Activated CD4-positive, alpha-beta T cell treated with anti-CD3 and anti-CD28 coated beads, Interleukin-2, amount 10 ng/mL, durations not matched to agents 24 days and 14 days (primary cell): ENCODE results near the gene KRTAP1-4. TPM values are rescaled to one million over a fixed set of nuclear protein-coding genes. Genes with fewer than 3 reads are reported as not detected.
"Not testable (repeated sequence)": the region's sequence is repeated elsewhere in the genome, so short reads cannot be mapped to it uniquely, and the experiment has no call there.

Experiments
- DNase-seq: peaks from one replicate; pipeline ENCODE4 v3.0.0; 2022
- H3K27ac Mint-ChIP-seq: one replicate; pipeline ENCODE4 v1.8.0; 2022; ENCODE audit warnings: mild to moderate bottlenecking, mixed read lengths
- H3K27me3 Mint-ChIP-seq: one replicate; pipeline ENCODE4 v1.8.0; 2022; ENCODE audit warnings: mixed read lengths
- H3K36me3 Mint-ChIP-seq: one replicate; pipeline ENCODE4 v1.8.0; 2022; ENCODE audit warnings: low read depth, mild to moderate bottlenecking, mixed read lengths
- H3K4me1 Mint-ChIP-seq: one replicate; pipeline ENCODE4 v1.8.0; 2021; ENCODE audit warnings: mixed read lengths
- H3K4me3 Mint-ChIP-seq: one replicate; pipeline ENCODE4 v1.8.0; 2022; ENCODE audit warnings: mild to moderate bottlenecking, moderate library complexity, mixed read lengths
- H3K9me3 Mint-ChIP-seq: one replicate; pipeline ENCODE4 v1.8.0; 2021; ENCODE audit warnings: mixed read lengths
- intact Hi-C: fragments of 100-400 bp; cut with micrococcal nuclease; formaldehyde crosslinking; loops from one replicate; pipeline ENCODE4 v1.15.1; 2023
- total RNA-seq: library from RNA; stranded (reverse); gene quantifications from 2 replicates; pipeline ENCODE4 v1.2.3, GENCODE V29; 2022

KRTAP1-4 gene
- total RNA-seq, 1 donor from 2014 or later, result not detected

DNA sequence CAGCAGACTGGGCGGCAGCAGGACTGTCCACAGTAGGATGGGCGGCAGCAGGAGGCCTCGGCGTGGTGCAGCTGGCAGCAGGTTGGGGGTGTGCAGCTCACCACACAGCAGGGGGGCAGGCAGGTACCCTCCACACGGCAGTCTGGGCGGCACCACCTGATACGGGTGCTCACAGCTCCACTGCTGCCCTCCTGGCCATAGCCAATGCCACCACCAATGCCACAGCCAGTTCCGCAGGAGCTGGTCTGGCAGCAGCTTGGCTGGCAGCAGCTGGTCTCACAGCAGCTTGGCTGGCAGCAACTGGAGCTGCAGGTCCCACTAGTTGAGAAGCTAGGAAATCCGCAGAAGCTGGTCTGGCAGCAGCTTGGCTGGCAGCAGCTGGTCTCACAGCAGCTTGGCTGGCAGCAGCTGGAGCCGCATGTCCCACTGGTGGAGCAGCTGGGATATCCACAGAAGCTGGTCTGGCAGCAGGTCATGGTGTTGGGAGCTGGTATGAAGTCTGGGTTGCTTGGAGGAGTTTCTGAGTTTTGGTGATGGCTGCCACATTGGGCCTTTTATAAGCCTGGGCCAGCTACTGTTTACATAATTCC is 4.4 kb upstream of the KRTAP1-4 start, which contains the start of gene KRTAP1-3:
TSS of gene KRTAP1-3 (minus strand) at position 529 of the 590 bp plus-strand sequence. CDS start at position 476, 53 bp downstream.
- H3K27me3 Mint-ChIP-seq, result peaks cover 18% of the 10 kb centered on the region
- DNase-seq, intact Hi-C loops, H3K36me3 Mint-ChIP-seq, H3K9me3 Mint-ChIP-seq, H3K4me3 Mint-ChIP-seq, H3K4me1 Mint-ChIP-seq, H3K27ac Mint-ChIP-seq: not testable (repeated sequence)

DNA sequence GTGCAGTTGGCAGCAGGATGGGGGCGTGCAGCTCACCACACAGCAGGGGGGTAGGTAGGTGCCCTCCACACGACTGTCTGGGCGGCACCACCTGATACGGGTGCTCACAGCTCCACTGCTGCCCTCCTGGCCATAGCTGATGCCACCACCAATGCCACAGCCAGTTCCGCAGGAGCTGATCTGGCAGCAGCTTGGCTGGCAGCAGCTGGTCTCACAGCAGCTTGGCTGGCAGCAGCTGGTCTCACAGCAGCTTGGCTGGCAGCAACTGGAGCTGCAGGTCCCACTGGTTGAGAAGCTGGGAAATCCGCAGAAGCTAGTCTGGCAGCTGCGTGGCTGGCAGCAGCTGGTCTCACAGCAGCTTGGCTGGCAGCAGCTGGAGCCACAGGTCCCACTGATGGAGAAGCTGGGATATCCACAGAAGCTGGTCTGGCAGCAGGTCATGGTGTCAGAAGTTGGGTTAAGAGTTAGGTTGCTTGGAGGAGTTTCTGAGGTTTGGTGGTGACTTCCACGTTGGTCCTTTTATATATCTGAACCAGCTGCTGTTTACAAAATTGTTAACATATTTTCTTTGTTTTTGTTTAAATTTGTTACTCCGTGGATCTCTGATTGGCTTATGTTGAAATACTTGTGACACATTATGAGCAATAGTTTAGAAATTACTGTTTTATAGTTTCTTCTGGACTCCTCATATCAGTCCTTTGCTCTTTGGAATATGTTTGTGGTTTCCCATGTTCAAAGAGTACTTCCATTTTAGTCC is 3.1 kb downstream of the KRTAP1-4 start, which contains the start of gene KRTAP1-5:
TSS of gene KRTAP1-5 (minus strand) at position 494 of the 757 bp plus-strand sequence. CDS start at position 441, 53 bp downstream.
- H3K9me3 Mint-ChIP-seq, result no peaks in the 10 kb centered on the region
- no peak within 1 kb of the TSS for H3K27ac Mint-ChIP-seq
- intact Hi-C loops, result no loop called here
- H3K4me3 Mint-ChIP-seq, result no peak within 1 kb of the TSS
- peaks cover 20% of the 10 kb centered on the region for H3K27me3 Mint-ChIP-seq
- H3K4me1 Mint-ChIP-seq, result no peaks in the 10 kb centered on the region
- DNase-seq, result no peak
- no peaks in the 10 kb centered on the region for H3K36me3 Mint-ChIP-seq

DNA sequence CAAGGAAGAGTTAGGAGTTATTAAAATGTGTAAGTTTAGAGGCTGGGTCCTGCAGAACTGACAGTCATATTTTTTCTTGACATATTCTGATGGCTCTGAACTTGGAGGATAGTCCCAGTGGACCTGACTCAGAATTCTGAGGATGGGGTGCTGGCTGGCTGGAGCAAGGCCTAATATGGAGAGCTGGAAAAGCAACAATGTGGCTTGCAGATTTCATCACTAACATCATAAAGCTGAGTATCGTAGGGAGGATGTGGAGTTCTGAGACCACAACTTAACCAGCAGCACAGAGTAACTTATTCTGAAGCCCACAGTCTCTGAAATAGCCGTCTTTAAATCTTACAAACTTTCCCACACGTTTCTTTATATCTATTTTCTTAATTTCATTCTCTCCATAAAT is 5.3 kb downstream of the KRTAP1-4 start:
- H3K4me3 Mint-ChIP-seq, result no peak overlapping the region
- intact Hi-C loops, result no loop called here
- no peaks in the 10 kb centered on the region for H3K9me3 Mint-ChIP-seq
- H3K36me3 Mint-ChIP-seq, result no peaks in the 10 kb centered on the region
- no peak for DNase-seq
- no peaks in the 10 kb centered on the region for H3K4me1 Mint-ChIP-seq
- peaks cover 10% of the 10 kb centered on the region for H3K27me3 Mint-ChIP-seq
- no peak overlapping the region for H3K27ac Mint-ChIP-seq

DNA sequence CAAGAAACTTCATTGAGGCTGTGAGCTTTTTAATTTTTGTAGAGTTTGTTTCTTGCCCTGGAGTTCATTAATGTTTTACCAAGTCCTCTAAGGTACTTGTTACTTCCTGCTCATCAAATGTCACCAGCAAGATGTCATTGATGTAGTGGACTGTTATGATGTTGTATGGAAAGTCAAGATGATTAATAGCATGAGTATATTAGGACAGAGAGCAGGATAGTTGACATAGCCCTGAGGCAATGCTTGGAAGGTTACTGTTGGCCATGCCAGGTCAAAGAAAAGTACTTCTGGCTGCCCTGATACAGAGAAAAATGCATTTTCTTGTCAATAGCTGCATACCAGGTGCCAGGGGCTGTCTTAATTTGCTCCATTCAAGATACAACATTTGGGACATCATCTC is 9.7 kb downstream of the KRTAP1-4 start:
- intact Hi-C loops, result no loop called here
- Mint-ChIP-seq H3K36me3 (no peaks in the 10 kb centered on the region), H3K27ac (no peak overlapping the region), H3K4me1 (no peaks in the 10 kb centered on the region), H3K27me3 (peaks cover 10% of the 10 kb centered on the region), H3K4me3 (no peak overlapping the region), H3K9me3 (no peaks in the 10 kb centered on the region)
- DNase-seq, result no peak

DNA sequence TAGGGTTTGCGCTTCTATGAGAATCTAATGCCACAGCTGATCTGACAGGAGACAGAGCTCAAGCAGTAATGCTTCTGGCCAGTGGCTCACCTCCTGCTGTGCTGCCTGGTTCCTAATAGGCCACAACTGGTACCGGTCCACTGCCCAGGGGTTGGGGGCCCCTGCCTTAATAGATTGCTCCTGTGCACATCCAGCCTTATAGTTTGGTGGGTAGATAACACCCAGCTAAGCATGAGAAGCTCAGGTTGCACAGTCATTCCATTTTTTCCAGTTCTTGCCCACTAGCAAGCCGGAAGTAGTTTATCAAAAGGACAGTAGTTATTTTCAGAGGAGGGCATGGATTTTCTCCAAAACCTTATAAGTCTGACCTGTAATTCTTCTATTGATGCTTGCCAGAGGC is 10.6 kb downstream of the KRTAP1-4 start:
- Mint-ChIP-seq H3K4me1 (no peaks in the 10 kb centered on the region), H3K9me3 (no peaks in the 10 kb centered on the region), H3K27ac (no peak overlapping the region), H3K36me3 (no peaks in the 10 kb centered on the region), H3K27me3 (peaks cover 9% of the 10 kb centered on the region), H3K4me3 (no peak overlapping the region)
- intact Hi-C loops, result no loop called here
- DNase-seq, result no peak

DNA sequence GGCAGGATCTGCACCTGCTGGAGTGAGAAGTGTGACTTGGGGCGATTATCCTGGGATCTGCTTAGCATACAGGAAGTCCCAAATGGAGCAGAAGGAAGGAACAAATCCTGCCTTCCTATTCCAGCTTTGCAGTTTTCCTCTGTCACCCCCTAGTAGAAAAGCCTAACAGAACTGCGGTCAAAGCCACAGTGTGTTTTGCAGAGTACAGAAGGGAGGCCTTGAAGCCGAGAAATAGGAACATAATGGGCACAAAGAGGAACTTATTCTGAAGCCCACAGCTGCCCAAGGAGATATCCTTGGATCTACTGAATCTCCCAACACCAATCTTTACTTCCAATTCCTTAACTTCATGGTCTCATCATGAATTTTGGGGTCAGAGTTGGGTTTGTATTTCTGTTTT is 11.5 kb downstream of the KRTAP1-4 start:
- H3K4me3 Mint-ChIP-seq, result no peak overlapping the region

DNA sequence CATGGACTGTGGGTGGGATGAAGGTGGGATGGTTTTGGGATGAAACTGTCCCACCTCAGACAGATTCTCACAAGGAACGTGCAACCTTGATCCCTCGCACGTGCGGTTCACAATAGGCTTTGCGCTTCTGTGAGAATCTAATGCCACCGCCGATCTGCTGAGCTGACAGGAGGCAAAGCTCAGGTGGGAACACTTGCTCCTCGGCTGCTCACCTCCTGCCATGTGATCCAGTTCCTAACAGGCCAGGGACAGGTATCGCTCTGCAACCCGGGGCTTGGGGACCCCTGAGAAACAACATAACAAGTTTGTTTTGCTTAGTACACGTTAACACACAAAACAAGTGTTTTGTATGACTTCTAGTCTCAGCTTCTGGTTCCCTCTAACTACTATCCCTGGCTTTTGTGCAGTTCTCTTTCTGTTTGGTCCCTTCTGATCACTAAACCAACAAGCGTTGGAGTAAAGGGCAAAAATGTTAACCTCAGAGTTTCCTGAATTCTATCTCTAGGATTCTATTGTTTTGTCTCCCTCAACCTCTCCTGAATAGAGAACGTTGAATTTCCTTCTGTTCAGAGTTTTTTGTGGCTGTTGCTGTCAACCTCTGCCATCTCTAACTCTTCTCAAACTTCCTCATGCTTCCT is 13.3 kb downstream of the KRTAP1-4 start:
- H3K4me1 Mint-ChIP-seq, result no peaks in the 10 kb centered on the region
- no peak for DNase-seq
- intact Hi-C loops, result no loop called here
- H3K36me3 Mint-ChIP-seq, result no peaks in the 10 kb centered on the region
- H3K4me3 Mint-ChIP-seq, result no peak overlapping the region
- H3K9me3 Mint-ChIP-seq, result no peaks in the 10 kb centered on the region
- no peak overlapping the region for H3K27ac Mint-ChIP-seq
- H3K27me3 Mint-ChIP-seq, result peaks cover 8% of the 10 kb centered on the region

More for the DNA sequence above, 11.5 kb downstream of the KRTAP1-4 start:
- intact Hi-C loops, result no loop called here
- Mint-ChIP-seq H3K36me3 (no peaks in the 10 kb centered on the region), H3K27me3 (peaks cover 8% of the 10 kb centered on the region), H3K4me1 (no peaks in the 10 kb centered on the region), H3K9me3 (no peaks in the 10 kb centered on the region), H3K27ac (no peak overlapping the region)
- no peak for DNase-seq

DNA sequence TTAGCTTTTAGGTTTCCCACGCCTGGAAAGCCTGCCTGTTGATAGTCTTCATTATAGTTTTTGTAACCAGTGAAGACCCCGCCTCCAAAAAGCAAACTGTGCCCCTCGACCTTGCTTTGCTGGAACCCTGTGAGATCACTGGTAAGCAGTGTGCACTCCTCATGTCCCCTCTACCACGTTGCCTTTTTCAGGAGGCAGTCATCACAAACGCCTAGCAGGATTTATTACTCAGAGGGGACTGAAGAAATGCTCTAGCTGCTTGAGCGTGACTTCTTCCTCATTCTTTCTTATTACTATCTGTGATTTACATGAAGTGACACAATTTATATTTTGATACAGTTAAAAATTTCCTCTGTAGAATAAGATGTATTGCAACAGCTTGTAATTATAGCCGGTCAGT is 14.5 kb downstream of the KRTAP1-4 start:
- DNase-seq, result no peak
- Mint-ChIP-seq H3K27me3 (peaks cover 10% of the 10 kb centered on the region), H3K27ac (no peak overlapping the region), H3K36me3 (no peaks in the 10 kb centered on the region), H3K9me3 (no peaks in the 10 kb centered on the region), H3K4me3 (no peak overlapping the region), H3K4me1 (no peaks in the 10 kb centered on the region)
- intact Hi-C loops, result no loop called here

DNA sequence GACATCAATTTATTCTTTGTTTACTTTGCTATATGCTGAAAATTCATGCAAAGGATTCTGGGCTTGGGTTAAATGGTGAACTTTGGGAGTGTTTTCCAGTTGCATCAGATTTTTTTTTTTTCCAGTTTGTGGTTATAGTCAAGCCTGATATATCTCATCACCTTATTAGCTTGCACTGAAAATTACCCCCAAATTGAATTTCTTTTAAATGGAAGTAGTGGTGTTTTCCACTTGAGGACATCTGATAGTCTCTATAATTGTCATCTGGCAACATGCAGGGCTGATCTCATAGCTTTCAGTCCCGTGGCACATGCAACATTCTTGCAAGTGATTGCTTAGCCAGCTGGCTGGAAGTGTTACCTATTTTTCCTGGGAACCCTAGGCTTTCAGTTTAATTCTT is 16.4 kb downstream of the KRTAP1-4 start:
- no peak overlapping the region for H3K4me3 Mint-ChIP-seq
- no peaks in the 10 kb centered on the region for H3K9me3 Mint-ChIP-seq
- DNase-seq, result no peak
- H3K27me3 Mint-ChIP-seq, result peaks cover 10% of the 10 kb centered on the region
- H3K27ac Mint-ChIP-seq, result no peak overlapping the region
- H3K4me1 Mint-ChIP-seq, result no peaks in the 10 kb centered on the region
- intact Hi-C loops, result no loop called here
- H3K36me3 Mint-ChIP-seq, result no peaks in the 10 kb centered on the region

DNA sequence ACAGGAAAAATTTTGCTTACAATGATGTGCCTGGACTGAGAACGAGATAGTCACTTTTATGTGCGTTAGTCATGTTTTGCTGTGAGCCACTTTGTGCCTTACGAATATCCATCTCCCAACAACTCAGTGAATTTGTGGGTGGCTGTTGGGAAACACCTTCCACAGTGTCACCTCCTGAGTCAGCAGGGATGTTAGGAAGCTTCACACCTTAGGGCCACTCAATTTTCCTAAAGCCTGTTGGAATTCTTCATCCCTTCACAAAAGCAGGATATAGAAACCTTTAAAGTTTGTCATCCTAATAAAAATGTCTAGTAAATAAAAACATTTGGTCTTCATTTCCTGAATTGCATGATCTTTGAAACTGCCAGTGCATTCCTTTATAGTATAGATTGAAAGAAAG is 16.8 kb downstream of the KRTAP1-4 start:
- Mint-ChIP-seq H3K4me3 (no peak overlapping the region), H3K4me1 (no peaks in the 10 kb centered on the region), H3K27me3 (peaks cover 10% of the 10 kb centered on the region), H3K36me3 (no peaks in the 10 kb centered on the region), H3K27ac (no peak overlapping the region), H3K9me3 (no peaks in the 10 kb centered on the region)
- intact Hi-C loops, result no loop called here
- DNase-seq, result no peak

DNA sequence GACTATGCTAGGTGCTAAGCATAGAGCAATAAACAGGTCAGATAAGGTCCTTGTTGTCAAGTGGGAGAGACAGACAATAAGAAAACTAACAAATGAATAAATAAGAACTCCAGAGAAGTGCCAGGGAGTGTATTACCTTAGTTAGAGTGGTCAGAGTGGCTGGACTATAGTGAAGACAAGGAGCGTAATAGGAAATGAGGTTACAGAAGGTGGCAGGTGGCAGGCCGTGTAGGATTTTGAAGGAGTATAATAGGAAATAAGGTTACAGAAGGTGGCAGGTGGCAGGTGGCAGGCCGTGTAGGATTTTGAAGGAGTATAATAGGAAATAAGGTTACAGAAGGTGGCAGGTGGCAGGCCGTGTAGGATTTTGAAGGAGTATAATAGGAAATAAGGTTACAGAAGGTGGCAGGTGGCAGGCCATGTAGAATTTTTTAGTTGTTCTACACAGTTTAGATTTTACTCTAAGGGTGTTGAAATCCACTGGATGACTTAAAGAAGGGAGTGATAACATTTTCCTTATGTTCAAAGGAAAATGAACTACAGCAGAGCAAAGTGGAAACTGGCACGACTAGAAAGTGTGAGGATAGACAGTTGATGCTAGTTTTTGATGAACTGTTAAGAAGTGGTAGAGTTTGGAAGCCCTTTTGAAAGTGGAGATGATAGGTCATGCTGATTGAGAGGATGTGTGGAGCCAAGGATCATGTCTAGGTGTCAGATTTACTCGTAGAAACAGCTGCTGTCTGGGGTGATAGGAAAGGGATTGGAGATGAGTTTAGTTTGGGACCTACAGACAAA is 17.5 kb downstream of the KRTAP1-4 start:
- Mint-ChIP-seq H3K27me3 (peaks cover 10% of the 10 kb centered on the region), H3K4me1 (no peaks in the 10 kb centered on the region), H3K36me3 (no peaks in the 10 kb centered on the region), H3K27ac (no peak overlapping the region), H3K9me3 (no peaks in the 10 kb centered on the region), H3K4me3 (no peak overlapping the region)
- intact Hi-C loops, result no loop called here
- no peak for DNase-seq

DNA sequence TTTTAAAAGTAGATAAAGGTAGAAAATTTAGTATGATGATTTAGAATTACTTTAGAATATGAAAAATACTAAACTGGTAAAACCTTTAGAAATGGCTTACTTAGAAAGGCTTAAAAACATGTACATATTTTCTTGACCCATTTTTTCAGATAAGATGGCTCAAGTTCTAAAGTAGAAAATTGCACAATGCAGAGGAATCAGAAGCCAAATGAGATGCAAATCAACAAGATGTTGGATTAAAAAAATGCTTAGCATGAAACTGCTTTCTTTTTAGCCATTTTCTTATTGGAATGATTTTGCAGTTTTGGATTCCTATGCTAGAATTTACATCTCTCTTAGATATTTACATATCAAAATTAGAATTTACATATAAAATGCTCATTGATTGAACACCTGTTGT is 19.6 kb downstream of the KRTAP1-4 start:
- H3K9me3 Mint-ChIP-seq, result no peaks in the 10 kb centered on the region
- H3K27ac Mint-ChIP-seq, result no peak overlapping the region
- H3K36me3 Mint-ChIP-seq, result no peaks in the 10 kb centered on the region
- no peak for DNase-seq
- intact Hi-C loops, result no loop called here
- no peaks in the 10 kb centered on the region for H3K4me1 Mint-ChIP-seq
- H3K4me3 Mint-ChIP-seq, result no peak overlapping the region
- peaks cover 7% of the 10 kb centered on the region for H3K27me3 Mint-ChIP-seq

DNA sequence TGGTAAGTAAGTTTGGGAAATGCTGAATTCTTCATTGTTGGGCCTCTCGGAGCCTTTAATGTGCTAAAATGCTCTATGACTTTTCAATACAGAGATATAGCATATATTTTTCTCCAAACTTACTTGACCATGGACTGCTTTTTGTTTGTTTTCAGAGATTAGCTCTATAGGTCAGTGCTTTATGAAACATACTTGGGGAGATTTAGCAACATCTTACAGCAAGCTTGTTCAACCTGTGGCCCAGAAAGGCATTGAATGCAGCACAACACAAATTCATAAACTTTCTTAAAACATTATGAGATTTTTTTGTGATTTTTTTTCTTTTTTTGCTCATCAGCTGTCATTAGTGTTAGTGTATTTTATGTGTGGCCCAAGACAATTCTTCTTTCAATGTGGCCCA is 20.1 kb downstream of the KRTAP1-4 start:
- DNase-seq, result no peak
- H3K4me3 Mint-ChIP-seq, result no peak overlapping the region
- no peak overlapping the region for H3K27ac Mint-ChIP-seq
- H3K9me3 Mint-ChIP-seq, result no peaks in the 10 kb centered on the region
- H3K4me1 Mint-ChIP-seq, result no peaks in the 10 kb centered on the region
- intact Hi-C loops, result no loop called here
- peaks cover 6% of the 10 kb centered on the region for H3K27me3 Mint-ChIP-seq
- H3K36me3 Mint-ChIP-seq, result no peaks in the 10 kb centered on the region
